K562 (cell line): Measurements from ENCODE around the gene UPF2. TPM values are rescaled to one million over a fixed set of nuclear protein-coding genes. Genes with fewer than 3 reads are reported as not detected.

Source experiments
- ATAC-seq: fragments of 200-7000 bp; cut with Tn5 transposase; 3 replicates; pipeline ENCODE4 v1.9.1; 2020; ENCODE audit warnings: moderate library complexity
- BruUV-seq: library from RNA; stranded (reverse); fragments of 400-500 nt; replicated peaks from 2 replicates; lab custom pipeline; 2021; lab: Mats Ljungman, UMichigan
- CTCF ChIA-PET: fragments of 300-600 bp; formaldehyde crosslinking; extraction: SDS; loops from one replicate; lab custom pipeline; 2021; ENCODE audit warnings: low intra/inter-chr PET ratio; lab: Yijun Ruan, JAX
- POLR2A ChIA-PET: fragments of 300-600, 350-650 bp; sonication (Branson Sonifier 250); formaldehyde crosslinking; extraction: SDS; loops from one replicate; lab custom pipeline; 2021; ENCODE audit warnings: antibody characterized with exemption, inconsistent platforms; lab: Yijun Ruan, JAX
- DNase-seq, 4 experiments: peaks; one replicate each; pipeline versions ENCODE4 v3.0.0 to v3.0.0-alpha.2; 2011 to 2018; ENCODE audit warnings: low spot score in 3 of 4, mixed read lengths in 3 of 4; ENCODE audit errors: extremely low read depth in 1 of 4
- FAIRE-seq: peaks from 2 replicates; lab custom pipeline; 2011; peaks lifted over from hg19 to GRCh38; lab: Jason Lieb, UNC
- H2AFZ ChIP-seq: 2 replicates; pipeline ENCODE4 v1.6.0; 2011; ENCODE audit warnings: low read depth, low read length, control low read depth, inconsistent platforms
- H3K27ac ChIP-seq: fragments of 200-600 bp; 3 replicates; pipeline ENCODE4 v1.8.0; 2011; ENCODE audit warnings: low read depth, mild to moderate bottlenecking, control low read depth, inconsistent platforms, low read length, moderate library complexity, mixed read lengths; ENCODE audit errors: extremely low read depth
- H3K27me3 ChIP-seq, 2 experiments: fragments of 300-600 bp in 1 of 2; 2 replicates in 1 of 2; 3 replicates in 1 of 2; pipeline versions ENCODE4 v1.6.0 to v1.8.0; 2011; ENCODE audit warnings: inconsistent platforms in 2 of 2, low read length in 2 of 2, mild to moderate bottlenecking in 1 of 2, mixed read lengths in 1 of 2, moderate library complexity in 1 of 2; ENCODE audit not compliant: control insufficient read depth in 2 of 2, insufficient read depth in 2 of 2
- H3K36me3 ChIP-seq: fragments of 300-600 bp; 3 replicates; pipeline ENCODE4 v1.8.0; 2011; ENCODE audit warnings: mild to moderate bottlenecking, low read length, inconsistent platforms; ENCODE audit not compliant: control insufficient read depth, insufficient read depth
- H3K4me1 ChIP-seq, 2 experiments: fragments of 200-600 bp in 1 of 2; replicated peaks in 1 of 2; 2 replicates in 1 of 2; 3 replicates in 1 of 2; pipeline versions ENCODE4 v1.5.1 to v1.8.0; 2011; ENCODE audit warnings: inconsistent platforms in 2 of 2, low read length in 2 of 2, mild to moderate bottlenecking in 1 of 2, mixed read lengths in 1 of 2, moderate library complexity in 1 of 2; ENCODE audit not compliant: control insufficient read depth in 2 of 2, insufficient read depth in 2 of 2
- H3K4me2 ChIP-seq: 2 replicates; pipeline ENCODE4 v1.6.1; 2011; ENCODE audit warnings: low read length, control low read depth, inconsistent platforms, mixed read lengths; ENCODE audit not compliant: insufficient read depth
- H3K4me3 ChIP-seq: fragments of 200-600 bp; sonication (generic), shearing (Covaris generic); 2 replicates; pipeline ENCODE4 v1.5.1; 2016; ENCODE audit warnings: control low read depth, inconsistent platforms
- H3K79me2 ChIP-seq: fragments of 200-600 bp; 3 replicates; pipeline ENCODE4 v1.8.0; 2011; ENCODE audit warnings: low read length, inconsistent platforms; ENCODE audit not compliant: control insufficient read depth, insufficient read depth
- H3K9ac ChIP-seq, 2 experiments: 2 replicates each; pipeline versions ENCODE4 v1.6.0 to v1.6.1; 2011; ENCODE audit warnings: low read depth in 2 of 2, low read length in 2 of 2, control low read depth in 1 of 2, inconsistent platforms in 1 of 2, mild to moderate bottlenecking in 1 of 2, mixed read lengths in 1 of 2; ENCODE audit not compliant: insufficient read depth in 1 of 2
- H3K9me1 ChIP-seq: one replicate; pipeline ENCODE4 v1.6.0; 2011; ENCODE audit warnings: inconsistent platforms, mild to moderate bottlenecking, low read length, moderate library complexity; ENCODE audit not compliant: control insufficient read depth, insufficient read depth
- H3K9me3 ChIP-seq: replicated peaks from 2 replicates; pipeline ENCODE4 v1.5.1; 2011; ENCODE audit warnings: low read depth, low read length, inconsistent platforms; ENCODE audit not compliant: control insufficient read depth, insufficient read depth
- H4K20me1 ChIP-seq: replicated peaks from 2 replicates; pipeline ENCODE4 v1.6.1; 2011; ENCODE audit warnings: low read length, inconsistent platforms, mixed read lengths; ENCODE audit not compliant: control insufficient read depth, insufficient read depth
- THRAP3 ChIP-seq: fragments of 450-650 bp; IDR thresholded peaks from 2 replicates; pipeline ENCODE4 v1.6.1; 2016; ENCODE audit warnings: mild to moderate bottlenecking, inconsistent platforms, borderline replicate concordance
- ZBTB1 ChIP-seq: sonication (generic); formaldehyde crosslinking; IDR thresholded peaks from 2 replicates; pipeline ENCODE4 v1.8.1; 2023; ENCODE audit warnings: missing genetic modification reagents, low read depth, mild to moderate bottlenecking, borderline replicate concordance
- ZNF24 ChIP-seq: fragments of 450-650 bp; IDR thresholded peaks from 2 replicates; pipeline ENCODE4 v1.6.1; 2016
- WGBS: fragments of 100-300 bp; shearing (Covaris generic); methylation state at CpG from one replicate; pipeline ENCODE4 v1.1.6; 2016; ENCODE audit warnings: low coverage, mixed read lengths; ENCODE audit not compliant: insufficient coverage; ENCODE audit errors: missing lambda C conversion rate; 5-methylcytosine and 5-hydroxymethylcytosine counted together
- in situ Hi-C: fragments of 300-500 bp; cut with MboI; formaldehyde crosslinking; loops from 4 replicates; pipeline ENCODE4 v1.15.0; 2018; ENCODE audit warnings: inconsistent platforms, mixed read lengths
- intact Hi-C: fragments of 100-400 bp; cut with micrococcal nuclease; formaldehyde crosslinking; loops from 2 replicates; pipeline ENCODE4 v1.14.2; 2022
- polyA plus RNA-seq, 8 experiments: library from polyadenylated mRNA; depleted of rRNA in 4 of 8; stranded (reverse) in 5 of 8; unstranded in 3 of 8; fragments of >200 nt; fragmentation: Nextera tagmentation in 2 of 8; fragmentation: Illumina TruSeq in 1 of 8; extraction: Ambion mirVana in 2 of 8; extraction: Trizol in 1 of 8; gene quantifications; 2 replicates each; pipeline versions ENCODE4 v1.2.1 to v1.2.3, GENCODE V29; 2011 to 2014; ENCODE audit warnings: inconsistent platforms in 1 of 8, missing spikeins in 1 of 8
- total RNA-seq, 7 experiments: library from RNA; depleted of rRNA in 6 of 7; stranded (reverse); fragments of >200 nt in 6 of 7; fragmentation: Illumina TruSeq in 2 of 7; extraction: Trizol in 2 of 7; gene quantifications; 2 replicates each; pipeline versions ENCODE4 v1.2.1 to v1.2.3, GENCODE V29; 2011 to 2021; ENCODE audit warnings: low replicate concordance in 1 of 7
- TF ChIP-seq, protein P1 (sequence below): sonication (generic); formaldehyde crosslinking; IDR thresholded peaks from 2 replicates; pipeline ENCODE4 v1.8.1; 2023; ENCODE audit warnings: mild to moderate bottlenecking, missing genetic modification reagents
- TF ChIP-seq, protein P2 (sequence below): fragments of 450-650 bp; IDR thresholded peaks from 2 replicates; pipeline ENCODE4 v1.6.1; 2017; ENCODE audit warnings: antibody characterized with exemption, mild to moderate bottlenecking

UPF2 gene
- total and polyA plus RNA-seq, 9 of the 15 experiments (the other 6 are each of a cell fraction or from before 2014, with no cell fraction given) = 13.9 to 37.7 (median 23.7) TPM

DNA sequence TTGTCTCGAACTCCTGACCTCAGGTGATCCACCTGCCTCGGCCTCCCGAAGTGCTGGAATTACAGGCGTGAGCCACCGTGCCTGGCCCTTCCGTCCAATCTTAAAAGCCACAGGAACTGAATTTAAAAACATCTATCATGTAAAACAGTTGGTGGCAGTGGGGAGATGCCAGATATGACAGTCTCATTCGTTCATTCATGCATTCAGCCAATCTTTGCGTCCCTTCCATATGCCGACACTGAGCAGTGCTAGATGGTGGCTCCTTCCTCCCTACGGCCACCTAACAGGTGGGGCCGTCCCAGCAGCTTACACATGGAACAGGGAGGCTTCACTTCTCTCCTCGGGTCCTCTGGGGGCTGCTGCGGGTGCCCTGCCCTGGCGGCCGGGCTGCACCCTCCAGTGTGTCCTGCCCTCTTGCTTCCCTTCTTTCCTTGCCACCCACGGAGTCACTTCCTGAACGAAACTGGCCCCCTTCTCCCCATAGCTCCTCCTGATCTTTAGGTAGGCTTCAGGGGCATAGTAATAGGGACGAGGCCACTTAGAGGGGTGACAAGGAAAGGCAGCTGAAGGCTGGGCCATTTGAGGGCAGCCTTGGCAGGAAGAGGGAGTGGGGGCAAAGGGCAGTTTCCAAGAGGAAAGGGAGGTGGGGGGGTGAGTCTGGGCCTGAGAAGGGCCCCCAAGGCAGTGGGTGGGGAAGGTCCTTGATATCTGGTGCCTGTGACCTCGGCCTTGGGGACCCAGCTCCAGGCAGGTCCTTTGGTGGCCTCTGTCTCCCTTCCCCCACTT lies 165.6 kb downstream of the UPF2 start:
- Histone ChIP-seq H3K9me3 (no peaks in the 10 kb centered on the region), H4K20me1 (peaks cover 17% of the 10 kb centered on the region), H3K9ac (peak overlapping the region in 1 of 2 experiments; percentile 57; a peak in 2 of 4 replicates), H3K9me1 (no peaks in the 10 kb centered on the region), H2AFZ (no peak overlapping the region), H3K27me3 (no peaks in the 10 kb centered on the region), H3K4me1 (peaks cover 28 to 86% of the 10 kb centered on the region in 2 experiments), H3K4me3 (no peak overlapping the region), H3K36me3 (peaks cover 3% of the 10 kb centered on the region; the same call in 1 of the 3 replicates), H3K4me2 (no peak overlapping the region)
- intact Hi-C loops = no loop called here
- ATAC-seq = no peak
- POLR2A ChIA-PET = interaction anchor here (1.0 to 1.2 kb wide), 3 partner anchors 11 to 41 kb away, joined by 3 to 7 read pairs (median 3); no protein-coding TSS in a partner anchor
- no TSS peak for BruUV-seq
- no peak for DNase-seq
- 82% methylated on average over 17 of the region's 19 CpGs for WGBS
- CTCF ChIA-PET = no interaction called here
- in situ Hi-C loops = no loop called here
- TF ChIP-seq ZNF24 = peak; percentile 63; the same call in 1 of the 2 replicates
- TF ChIP-seq ZBTB1 (CRISPR knock-in tag) = no peak
- TF ChIP-seq, all 486 proteins: peak for 1
- H3K79me2 ChIP-seq = peaks cover 90% of the 10 kb centered on the region
- no peak for FAIRE-seq
- no peak overlapping the region for H3K27ac ChIP-seq

DNA sequence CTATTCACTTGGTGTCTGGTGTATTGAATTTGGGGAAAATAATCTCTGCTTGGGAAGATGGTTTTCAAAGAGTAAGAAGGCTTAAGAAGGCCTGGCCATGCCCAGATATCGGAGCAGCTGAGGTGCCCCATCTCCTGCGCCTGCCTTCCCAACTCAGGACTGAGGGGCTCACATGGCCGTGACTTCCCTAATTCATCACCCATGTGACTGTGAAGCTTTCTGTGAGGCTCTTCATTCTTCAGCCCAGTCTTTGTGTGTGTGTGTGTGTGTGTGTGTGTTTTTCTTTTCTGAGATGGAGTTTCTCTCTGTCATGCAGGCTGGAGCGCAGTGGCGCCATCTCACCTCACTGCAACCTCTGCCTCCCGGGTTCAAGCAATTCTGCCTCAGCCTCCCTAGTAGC lies 166.3 kb downstream of the UPF2 start:
- no TSS peak for BruUV-seq
- 66% methylated on average over 6 of the region's 6 CpGs for WGBS
- Histone ChIP-seq H3K9me1 (no peaks in the 10 kb centered on the region), H3K27me3 (no peaks in the 10 kb centered on the region), H2AFZ (peak overlapping the region; percentile 79), H3K4me2 (peak overlapping the region; percentile 56), H4K20me1 (peaks cover 17% of the 10 kb centered on the region), H3K9me3 (no peaks in the 10 kb centered on the region), H3K4me3 (no peak overlapping the region), H3K79me2 (peaks cover 90% of the 10 kb centered on the region), H3K9ac (peak overlapping the region; percentile 37 to 86), H3K27ac (peak overlapping the region; percentile 80), H3K4me1 (peaks cover 33 to 81% of the 10 kb centered on the region in 2 experiments), H3K36me3 (peaks cover 4% of the 10 kb centered on the region; the same call in 2 of the 3 replicates)
- FAIRE-seq = no peak
- intact Hi-C loops (no loop called here), in situ Hi-C loops (no loop called here)
- ChIA-PET POLR2A (interaction anchor here (0.6 to 1.7 kb wide), 6 partner anchors 10 to 102 kb away, joined by 3 to 7 read pairs (median 3); no protein-coding TSS in a partner anchor), CTCF (no interaction called here)
- no peak for ATAC-seq
- no peak for DNase-seq
- TF ChIP-seq THRAP3 = no peak
- TF ChIP-seq, protein P1, sequence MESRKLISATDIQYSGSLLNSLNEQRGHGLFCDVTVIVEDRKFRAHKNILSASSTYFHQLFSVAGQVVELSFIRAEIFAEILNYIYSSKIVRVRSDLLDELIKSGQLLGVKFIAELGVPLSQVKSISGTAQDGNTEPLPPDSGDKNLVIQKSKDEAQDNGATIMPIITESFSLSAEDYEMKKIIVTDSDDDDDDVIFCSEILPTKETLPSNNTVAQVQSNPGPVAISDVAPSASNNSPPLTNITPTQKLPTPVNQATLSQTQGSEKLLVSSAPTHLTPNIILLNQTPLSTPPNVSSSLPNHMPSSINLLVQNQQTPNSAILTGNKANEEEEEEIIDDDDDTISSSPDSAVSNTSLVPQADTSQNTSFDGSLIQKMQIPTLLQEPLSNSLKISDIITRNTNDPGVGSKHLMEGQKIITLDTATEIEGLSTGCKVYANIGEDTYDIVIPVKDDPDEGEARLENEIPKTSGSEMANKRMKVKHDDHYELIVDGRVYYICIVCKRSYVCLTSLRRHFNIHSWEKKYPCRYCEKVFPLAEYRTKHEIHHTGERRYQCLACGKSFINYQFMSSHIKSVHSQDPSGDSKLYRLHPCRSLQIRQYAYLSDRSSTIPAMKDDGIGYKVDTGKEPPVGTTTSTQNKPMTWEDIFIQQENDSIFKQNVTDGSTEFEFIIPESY (CRISPR knock-in tag) = peak; percentile 86
- TF ChIP-seq, protein P2, sequence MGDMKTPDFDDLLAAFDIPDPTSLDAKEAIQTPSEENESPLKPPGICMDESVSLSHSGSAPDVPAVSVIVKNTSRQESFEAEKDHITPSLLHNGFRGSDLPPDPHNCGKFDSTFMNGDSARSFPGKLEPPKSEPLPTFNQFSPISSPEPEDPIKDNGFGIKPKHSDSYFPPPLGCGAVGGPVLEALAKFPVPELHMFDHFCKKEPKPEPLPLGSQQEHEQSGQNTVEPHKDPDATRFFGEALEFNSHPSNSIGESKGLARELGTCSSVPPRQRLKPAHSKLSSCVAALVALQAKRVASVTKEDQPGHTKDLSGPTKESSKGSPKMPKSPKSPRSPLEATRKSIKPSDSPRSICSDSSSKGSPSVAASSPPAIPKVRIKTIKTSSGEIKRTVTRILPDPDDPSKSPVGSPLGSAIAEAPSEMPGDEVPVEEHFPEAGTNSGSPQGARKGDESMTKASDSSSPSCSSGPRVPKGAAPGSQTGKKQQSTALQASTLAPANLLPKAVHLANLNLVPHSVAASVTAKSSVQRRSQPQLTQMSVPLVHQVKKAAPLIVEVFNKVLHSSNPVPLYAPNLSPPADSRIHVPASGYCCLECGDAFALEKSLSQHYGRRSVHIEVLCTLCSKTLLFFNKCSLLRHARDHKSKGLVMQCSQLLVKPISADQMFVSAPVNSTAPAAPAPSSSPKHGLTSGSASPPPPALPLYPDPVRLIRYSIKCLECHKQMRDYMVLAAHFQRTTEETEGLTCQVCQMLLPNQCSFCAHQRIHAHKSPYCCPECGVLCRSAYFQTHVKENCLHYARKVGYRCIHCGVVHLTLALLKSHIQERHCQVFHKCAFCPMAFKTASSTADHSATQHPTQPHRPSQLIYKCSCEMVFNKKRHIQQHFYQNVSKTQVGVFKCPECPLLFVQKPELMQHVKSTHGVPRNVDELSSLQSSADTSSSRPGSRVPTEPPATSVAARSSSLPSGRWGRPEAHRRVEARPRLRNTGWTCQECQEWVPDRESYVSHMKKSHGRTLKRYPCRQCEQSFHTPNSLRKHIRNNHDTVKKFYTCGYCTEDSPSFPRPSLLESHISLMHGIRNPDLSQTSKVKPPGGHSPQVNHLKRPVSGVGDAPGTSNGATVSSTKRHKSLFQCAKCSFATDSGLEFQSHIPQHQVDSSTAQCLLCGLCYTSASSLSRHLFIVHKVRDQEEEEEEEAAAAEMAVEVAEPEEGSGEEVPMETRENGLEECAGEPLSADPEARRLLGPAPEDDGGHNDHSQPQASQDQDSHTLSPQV = peak; percentile 2; the same call in 1 of the 2 replicates
